Panc1 (cell line): ENCODE data around the gene FILIP1L.

Experiments
- CTCF ChIP-seq: fragments of 450-650 bp; IDR thresholded peaks from 2 replicates; pipeline ENCODE4 v1.5.1; 2017; ENCODE audit warnings: mild to moderate bottlenecking
- POLR2AphosphoS5 ChIP-seq: IDR thresholded peaks from 2 replicates; pipeline ENCODE4 v1.6.1; 2012; ENCODE audit warnings: mild to moderate bottlenecking, low read depth, low read length, moderate library complexity
- TCF7L2 ChIP-seq: IDR thresholded peaks from 2 replicates; pipeline ENCODE4 v1.6.1; 2011; ENCODE audit warnings: mild to moderate bottlenecking, low read depth, low read length, inconsistent platforms

- TF ChIP-seq CTCF (no peak), POLR2AphosphoS5 (no peak), TCF7L2 (no peak)
These were observed 192.3 kb downstream of the FILIP1L start for GRCh38 chr3:99921986-99922385.
